H1 (cell line): ENCODE measurements around the gene CACNA2D3. TPM values are rescaled to one million over a fixed set of nuclear protein-coding genes. Genes with fewer than 3 reads are reported as not detected.

ENCODE experiments used
- MAFK ChIP-seq: IDR thresholded peaks from 2 replicates; pipeline ENCODE4 v1.6.1; 2012; ENCODE audit warnings: low read depth, mild to moderate bottlenecking, improper control_type of control experiment, low read length
- SIRT6 ChIP-seq: IDR thresholded peaks from one replicate; pipeline ENCODE4 v1.7.1; 2012; ENCODE audit warnings: low read length, inconsistent platforms
- TCF12 ChIP-seq: IDR thresholded peaks from 2 replicates; pipeline ENCODE4 v1.6.1; 2011; ENCODE audit warnings: low read depth, mild to moderate bottlenecking, low read length
- polyA plus RNA-seq, 7 experiments: library from polyadenylated mRNA; depleted of rRNA in 3 of 7; stranded (reverse) in 5 of 7; unstranded in 2 of 7; fragments of >200 nt in 5 of 7; fragments of 200-250 nt in 2 of 7; gene quantifications; 1 replicate in 5 of 7; 2 replicates in 1 of 7; 4 replicates in 1 of 7; pipeline versions ENCODE4 v1.2.1 to v1.2.3, GENCODE V29; 2011 to 2013; ENCODE audit warnings: missing spikeins in 2 of 7, mixed read lengths in 2 of 7
- total RNA-seq: library from RNA; stranded (reverse); fragmentation: NEBNext Ultra II Directional; extraction: Animal tissue kit (Norgen Biotek cat#: 25700); gene quantifications from 2 replicates; pipeline ENCODE4 v1.2.1, GENCODE V29; 2021

Gene CACNA2D3
- total and polyA plus RNA-seq, 2 of the 8 experiments (the other 6 are each of a cell fraction or from before 2014, with no cell fraction given) = 1.5 to 1.8 TPM

- TF ChIP-seq MAFK (no peak), TCF12 (no peak), SIRT6 (no peak)
- TF ChIP-seq, all 59 proteins: peak for 0
These were observed 408.6 kb downstream of the CACNA2D3 start (continued) for GRCh38 chr3:54530944-54531343.
